Left forelimb (tissue), 1 donor: ENCODE measurements around the gene FOXQ1.
"Not testable (repeated sequence)": the region's sequence is repeated elsewhere in the genome, so short reads cannot be mapped to it uniquely, and the experiment has no call there.

ENCODE experiments used
- DNase-seq: peaks from one replicate; pipeline ENCODE4 v3.0.0-alpha.2; 2018; ENCODE audit warnings: low spot score

Gene FOXQ1

GRCh38 chr6:1322696-1323219 is 10.9 kb downstream of the FOXQ1 start:
- no peak for DNase-seq

DNA sequence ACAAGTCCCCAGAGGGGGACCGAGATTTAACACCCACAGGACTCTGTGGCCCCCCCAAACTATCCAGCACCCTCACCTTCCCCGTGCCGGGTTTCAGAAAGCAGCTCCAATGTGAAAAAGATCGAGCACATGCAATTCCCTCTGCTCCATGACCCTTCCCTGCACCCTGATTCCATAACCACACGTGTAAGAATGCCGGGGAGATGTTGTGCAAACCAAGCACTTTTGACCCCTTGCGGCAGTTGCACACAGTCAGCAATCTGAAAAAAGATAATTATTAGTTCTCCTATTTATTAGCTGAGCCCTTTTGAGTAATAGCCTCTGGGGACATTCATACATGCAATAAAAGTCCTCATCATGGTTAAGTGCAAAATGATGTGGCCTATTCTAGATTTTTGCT is 13.0 kb downstream of the FOXQ1 start:
- DNase-seq, result no peak

DNA sequence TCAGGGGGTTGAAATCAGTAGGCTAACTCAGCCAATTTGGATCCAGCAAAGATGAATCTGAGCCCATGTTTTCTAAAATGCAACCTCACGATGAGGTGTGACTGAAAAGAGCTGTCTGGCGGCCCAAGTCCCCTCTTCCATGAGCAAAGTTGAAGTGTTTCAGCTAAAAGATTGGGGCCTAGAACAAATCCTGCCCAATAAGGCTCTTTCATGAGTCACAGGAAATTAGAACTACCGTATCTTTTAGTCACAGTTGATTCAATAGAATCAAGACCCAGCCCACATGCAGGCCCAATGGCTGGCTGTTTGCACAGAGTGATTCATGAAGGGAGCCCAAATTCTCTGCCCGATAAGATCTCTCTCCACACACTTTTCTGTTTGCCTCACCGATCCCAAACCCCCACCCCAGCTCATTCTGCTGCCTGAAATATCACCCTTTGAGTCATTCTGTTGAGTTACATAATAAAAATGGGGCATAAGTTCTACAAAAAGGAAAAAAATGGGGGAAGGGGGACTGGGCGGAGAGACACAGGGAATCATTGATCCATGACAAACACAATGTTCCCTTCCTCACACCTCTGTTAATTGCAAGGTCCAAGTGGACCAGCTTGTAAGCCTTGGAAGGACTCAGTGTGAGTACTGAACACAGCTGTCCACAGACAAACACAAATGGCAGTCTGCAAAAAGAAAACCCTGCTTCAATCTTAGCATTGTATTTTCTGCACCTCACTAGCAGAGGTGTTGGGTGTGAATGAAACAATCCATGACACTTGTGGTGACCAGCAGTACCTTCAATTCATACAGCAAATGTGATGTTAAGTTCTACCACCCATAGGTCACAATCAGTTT is 13.8 kb downstream of the FOXQ1 start:
- DNase-seq, result no peak

DNA sequence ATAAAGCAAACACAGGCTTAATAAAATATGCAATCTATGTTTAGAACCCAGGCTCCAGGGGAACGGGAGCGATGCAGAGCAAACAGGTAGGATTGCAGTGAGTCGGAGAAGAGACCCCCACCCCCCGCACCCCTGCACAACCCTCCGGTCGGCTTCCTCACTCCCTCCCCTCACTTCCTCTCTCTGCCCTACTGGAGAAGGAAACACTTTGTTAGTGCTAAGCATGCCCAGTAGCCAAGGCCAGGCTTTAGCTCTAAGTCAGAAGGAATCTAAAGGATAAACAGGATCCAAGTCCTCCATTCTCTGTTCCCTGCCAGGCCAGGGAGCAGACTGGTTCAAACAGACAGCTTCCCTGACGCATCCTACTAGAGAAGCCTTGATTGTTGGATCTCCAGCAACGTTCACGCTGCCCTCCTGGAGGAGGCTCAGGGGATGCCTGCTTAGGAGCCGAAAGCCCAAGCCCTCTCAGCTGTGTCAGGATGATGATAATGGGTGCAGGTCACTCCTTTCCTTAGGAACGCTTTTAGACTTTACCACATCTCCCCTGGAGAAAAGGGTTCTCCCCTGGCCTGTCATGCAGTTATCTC is 14.7 kb downstream of the FOXQ1 start:
- no peak for DNase-seq

DNA sequence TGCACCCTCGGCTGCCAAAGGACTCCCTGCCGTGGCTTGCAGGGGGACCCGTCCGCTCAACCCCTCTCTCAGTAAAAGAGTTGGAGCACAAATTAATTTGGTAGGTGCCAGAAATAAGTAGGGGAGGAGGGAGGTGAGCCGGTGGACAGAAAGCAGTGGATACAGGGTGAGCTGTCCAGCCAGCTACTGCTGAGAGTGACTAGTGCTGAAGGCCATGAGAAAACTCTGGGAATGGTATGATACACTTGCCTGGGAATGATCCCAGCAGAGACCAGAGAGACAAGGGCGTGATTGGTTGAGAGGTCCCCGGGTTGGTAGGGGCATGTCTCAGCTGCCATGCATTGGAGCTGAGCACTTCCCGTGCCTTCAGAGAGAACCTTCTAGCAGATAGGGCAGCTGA is 15.7 kb downstream of the FOXQ1 start:
- no peak for DNase-seq

GRCh38 chr6:1328129-1328800 is 16.4 kb downstream of the FOXQ1 start:
- no peak for DNase-seq

DNA sequence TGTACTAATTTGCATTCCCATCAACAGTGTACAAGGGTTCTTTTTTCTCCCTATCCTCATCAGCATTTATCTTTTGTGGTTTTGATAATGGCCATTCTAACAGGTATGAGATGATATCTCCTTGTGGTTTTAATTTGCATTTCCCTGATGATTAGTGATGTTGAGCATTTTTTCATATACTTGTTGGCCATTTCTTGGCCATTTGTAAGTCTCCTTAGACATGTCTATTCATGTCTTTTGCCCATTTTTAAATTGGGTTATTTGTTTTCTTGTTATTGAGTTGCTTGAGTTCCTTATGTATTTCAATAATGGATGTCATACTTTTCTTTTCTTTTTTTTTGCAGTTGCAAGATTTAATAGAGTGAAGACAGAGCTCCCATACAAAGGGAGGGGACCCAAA is 17.8 kb downstream of the FOXQ1 start:
- no peak for DNase-seq

GRCh38 chr6:1334684-1335083 is 22.8 kb downstream of the FOXQ1 start:
- no peak for DNase-seq

GRCh38 chr6:1335367-1336037 is 23.6 kb downstream of the FOXQ1 start:
- DNase-seq, result no peak

GRCh38 chr6:1336246-1336843 is 24.4 kb downstream of the FOXQ1 start:
- DNase-seq, result no peak

- DNase-seq, result no peak
These were observed 25.9 kb downstream of the FOXQ1 start for GRCh38 chr6:1337791-1338190.

- DNase-seq, result no peak
These were observed 34.2 kb downstream of the FOXQ1 start for GRCh38 chr6:1346101-1346500.

DNA sequence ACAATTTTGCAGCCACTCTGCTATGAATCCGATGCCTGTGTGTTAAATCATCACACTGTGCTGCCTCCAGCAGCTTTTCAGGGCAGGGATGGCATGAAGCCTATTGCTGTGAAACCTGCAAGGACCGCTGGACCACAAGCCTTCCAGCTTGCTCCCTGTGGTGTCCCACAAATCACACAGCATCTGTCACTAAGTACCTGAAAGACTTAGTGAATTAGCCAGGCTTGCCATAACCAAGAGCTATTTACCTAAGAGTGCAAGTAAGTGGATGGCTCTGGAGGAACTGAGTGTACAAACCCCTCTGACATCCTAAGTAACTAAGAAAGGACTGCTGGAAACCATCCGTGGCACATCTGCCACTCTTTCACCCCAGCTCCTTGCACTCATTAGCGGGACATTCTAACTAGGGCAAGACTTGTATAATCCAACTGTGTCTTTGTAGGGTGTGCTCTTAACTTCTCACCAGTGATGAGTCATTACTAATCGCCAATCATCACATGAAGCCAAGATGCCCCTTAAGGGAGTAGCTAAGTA is 34.7 kb downstream of the FOXQ1 start:
- DNase-seq, result no peak

DNA sequence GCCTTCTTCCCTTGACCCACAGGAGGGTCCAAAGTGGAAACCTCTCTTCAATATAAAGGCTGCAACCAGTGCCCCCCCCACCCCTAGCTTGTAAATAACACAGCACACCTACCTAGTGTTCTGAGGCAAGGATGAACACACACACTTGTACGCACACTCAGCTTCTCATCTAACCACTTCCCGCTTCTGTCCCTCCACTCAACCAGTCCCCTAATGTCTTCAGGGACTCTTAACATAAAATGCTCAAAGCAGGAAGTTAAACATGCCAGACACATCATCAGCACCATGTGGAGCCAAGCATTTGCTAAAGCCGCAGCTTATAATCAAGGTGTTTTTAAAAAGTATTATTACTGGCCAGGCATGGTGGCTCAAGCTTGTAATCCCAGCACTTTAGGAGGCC is 35.3 kb downstream of the FOXQ1 start:
- DNase-seq, result no peak

DNA sequence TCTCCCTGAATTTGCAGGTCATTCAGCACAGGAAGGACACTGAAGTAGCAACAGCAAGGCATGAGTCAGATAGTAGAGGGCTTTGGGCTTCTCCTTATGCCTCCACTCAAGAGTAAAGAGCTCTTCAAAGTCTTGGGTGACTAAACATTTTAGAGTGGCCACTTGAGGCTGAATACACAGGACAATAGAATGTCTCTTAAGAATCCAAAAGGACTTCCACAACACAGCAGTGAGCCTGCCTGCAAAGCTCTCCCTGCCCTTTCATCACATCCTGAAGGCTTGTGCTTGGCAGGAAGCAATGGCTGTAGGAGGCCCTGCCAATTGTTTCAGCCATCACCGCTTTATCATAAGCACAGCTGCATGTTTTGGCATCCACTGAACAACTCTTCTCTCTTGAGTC is 36.8 kb downstream of the FOXQ1 start:
- DNase-seq, result no peak

- no peak for DNase-seq
These were observed 37.8 kb downstream of the FOXQ1 start for GRCh38 chr6:1349655-1350054.

- no peak for DNase-seq
These were observed 39.6 kb downstream of the FOXQ1 start for GRCh38 chr6:1351381-1352008.

- DNase-seq, result not testable (repeated sequence)
These were observed 43.2 kb downstream of the FOXQ1 start for GRCh38 chr6:1355068-1355467.

GRCh38 chr6:1361717-1362116 is 49.8 kb downstream of the FOXQ1 start:
- DNase-seq, result not testable (repeated sequence)

DNA sequence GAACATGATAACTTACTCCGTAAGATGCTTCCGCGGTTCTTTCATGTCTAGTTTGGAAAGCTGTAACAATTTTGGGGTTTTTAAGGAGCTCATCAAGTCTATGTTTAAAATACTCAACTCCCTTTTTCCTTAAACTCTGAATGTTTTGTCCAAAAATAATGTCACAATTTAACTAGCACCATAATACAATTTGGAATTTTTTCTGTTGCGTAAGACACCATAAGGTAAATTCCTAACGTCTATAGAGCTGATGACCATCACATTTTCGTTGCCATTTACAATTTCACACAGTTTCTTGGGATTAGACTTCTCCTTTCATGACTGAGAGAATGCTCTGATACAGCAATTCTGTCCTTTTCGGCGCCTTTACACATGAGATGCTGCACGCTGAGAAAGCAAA is 50.7 kb downstream of the FOXQ1 start:
- DNase-seq, result no peak

- no peak for DNase-seq
These were observed 51.4 kb downstream of the FOXQ1 start for GRCh38 chr6:1363298-1363697.
